ENCODE measurements around the gene FGD2.
"Not testable (repeated sequence)": the region's sequence is repeated elsewhere in the genome, so short reads cannot be mapped to it uniquely, and the experiment has no call there.

The FGD2 gene

GRCh38 chr6:37047689-37048402, 42.4 kb downstream of the FGD2 start:
- DNase-seq: peak; percentile 66

- no peak for DNase-seq
Observed at GRCh38 chr6:37048403-37048850, 43.0 kb downstream of the FGD2 start.

GRCh38 chr6:37048851-37049757, 43.6 kb downstream of the FGD2 start:
- DNase-seq: peak; percentile 91

- no peak for DNase-seq
Observed at GRCh38 chr6:37049758-37050044, 44.2 kb downstream of the FGD2 start.

GRCh38 chr6:37050045-37050853, 44.8 kb downstream of the FGD2 start:
- DNase-seq: peak; percentile 93

- no peak for DNase-seq
Observed at GRCh38 chr6:37050854-37051137, 45.3 kb downstream of the FGD2 start.

GRCh38 chr6:37051138-37052026, 45.9 kb downstream of the FGD2 start:
- peak; percentile 95 for DNase-seq

GRCh38 chr6:37052027-37052628, 46.7 kb downstream of the FGD2 start:
- DNase-seq: peak; percentile 62

GRCh38 chr6:37053683-37054082, 48.2 kb downstream of the FGD2 start:
- DNase-seq: no peak

- no peak for DNase-seq
Observed at GRCh38 chr6:37054171-37054570, 48.7 kb downstream of the FGD2 start.

- DNase-seq: no peak
Observed at GRCh38 chr6:37054580-37054979, 49.1 kb downstream of the FGD2 start.

- no peak for DNase-seq
Observed at GRCh38 chr6:37056112-37056403, 50.6 kb downstream of the FGD2 start.

- DNase-seq: no peak
Observed at GRCh38 chr6:37056439-37057127, 51.1 kb downstream of the FGD2 start.

GRCh38 chr6:37057128-37057471, 51.6 kb downstream of the FGD2 start:
- DNase-seq: no peak

GRCh38 chr6:37057678-37058077, 52.2 kb downstream of the FGD2 start:
- no peak for DNase-seq

GRCh38 chr6:37058084-37058586, 52.7 kb downstream of the FGD2 start:
- DNase-seq: no peak

- not testable (repeated sequence) for DNase-seq
Observed at GRCh38 chr6:37058984-37059343, 53.5 kb downstream of the FGD2 start.

- DNase-seq: no peak
Observed at GRCh38 chr6:37059344-37060194, 54.1 kb downstream of the FGD2 start.

GRCh38 chr6:37060195-37060559, 54.7 kb downstream of the FGD2 start:
- DNase-seq: no peak

GRCh38 chr6:37061157-37061804, 55.8 kb downstream of the FGD2 start:
- DNase-seq: no peak
